ENCODE data around the gene GFOD1. TPM values are rescaled to one million over a fixed set of nuclear protein-coding genes. Genes with fewer than 3 reads are reported as not detected.
A peak's percentile ranks its signal among the peaks of the same experiment; 100 is the strongest.

GFOD1 gene
- total RNA-seq, 4 donors from 2014 or later: 4.7 to 26.6 (median 10.1) TPM

- Histone ChIP-seq H3K4me1 (no peaks in the 10 kb centered on the region), H3K27ac (peak overlapping the region; percentile 42 to 49), H3K36me3 (no peaks in the 10 kb centered on the region), H3K4me3 (no peak overlapping the region), H3K27me3 (no peaks in the 10 kb centered on the region), H3K9me3 (no peaks in the 10 kb centered on the region)
- DNase-seq: no peak
- no peak for TF ChIP-seq POLR2A (IDR thresholded peaks at IDR 0.05)
- TF ChIP-seq CTCF (IDR thresholded peaks at IDR 0.05): no peak
- intact Hi-C loops (cut with DNase I; ENCODE audit: low total_unique reads): no loop called here
These were observed 38.9 kb upstream of the GFOD1 start for GRCh38 chr6:13526357-13526726.

GRCh38 chr6:13524801-13525508 lies 37.6 kb upstream of the GFOD1 start:
- intact Hi-C loops (cut with DNase I; ENCODE audit: low total_unique reads): no loop called here

DNA sequence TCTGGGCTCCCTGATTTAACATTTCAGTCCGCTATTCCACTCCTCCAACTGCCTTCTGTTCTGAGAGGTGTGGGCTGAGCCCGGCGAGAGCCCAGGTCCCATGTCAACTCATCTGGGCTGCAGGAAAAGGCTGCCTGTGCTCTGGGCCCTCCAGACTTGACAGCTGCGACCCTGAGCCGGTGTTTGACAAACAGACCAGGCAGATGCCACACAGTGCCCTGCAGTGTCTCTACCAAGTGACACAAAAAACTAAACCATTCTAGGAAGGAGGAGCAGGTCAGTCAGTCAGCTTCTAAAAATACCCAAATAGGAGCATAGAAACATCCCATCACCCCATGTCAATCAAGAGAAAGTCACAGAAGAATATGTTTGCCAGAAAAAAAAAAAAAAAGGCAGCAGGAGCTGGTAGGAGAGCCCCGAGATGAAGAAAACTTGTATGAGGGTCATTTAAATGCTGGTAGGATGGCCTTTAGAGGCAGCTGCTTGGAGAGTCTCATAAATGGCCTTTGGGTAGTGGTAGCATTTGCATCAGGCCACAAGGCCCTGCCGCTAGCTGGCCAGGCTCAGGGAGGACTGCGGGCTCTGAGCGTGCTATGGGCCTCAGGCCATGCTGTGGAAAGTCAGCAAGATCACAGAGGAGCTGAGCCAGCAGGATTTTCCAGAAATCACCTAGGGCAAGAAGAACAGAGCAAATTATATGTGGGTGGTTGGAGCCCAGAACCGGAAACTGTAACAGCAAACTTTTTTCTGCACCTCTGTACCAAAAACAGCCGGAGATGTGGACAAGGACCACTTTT lies 36.6 kb upstream of the GFOD1 start:
- H3K4me1 ChIP-seq: no peaks in the 10 kb centered on the region
- H3K36me3 ChIP-seq: no peaks in the 10 kb centered on the region
- intact Hi-C loops (cut with DNase I; ENCODE audit: low total_unique reads): no loop called here
- H3K27ac ChIP-seq: no peak overlapping the region
- no peak overlapping the region for H3K4me3 ChIP-seq
- DNase-seq: no peak
- TF ChIP-seq POLR2A (IDR thresholded peaks at IDR 0.05) (no peak), CTCF (IDR thresholded peaks at IDR 0.05) (no peak)
- H3K9me3 ChIP-seq: no peaks in the 10 kb centered on the region
- no peaks in the 10 kb centered on the region for H3K27me3 ChIP-seq

More at GRCh38 chr6:13524801-13525508, 37.6 kb upstream of the GFOD1 start:
- no peaks in the 10 kb centered on the region for H3K27me3 ChIP-seq
- no peak for DNase-seq
- H3K4me1 ChIP-seq: no peaks in the 10 kb centered on the region
- H3K9me3 ChIP-seq: no peaks in the 10 kb centered on the region
- no peak overlapping the region for H3K27ac ChIP-seq
- no peak for TF ChIP-seq CTCF (IDR thresholded peaks at IDR 0.05)
- no peak for TF ChIP-seq POLR2A (IDR thresholded peaks at IDR 0.05)
- no peak overlapping the region for H3K4me3 ChIP-seq
- H3K36me3 ChIP-seq: no peaks in the 10 kb centered on the region

DNA sequence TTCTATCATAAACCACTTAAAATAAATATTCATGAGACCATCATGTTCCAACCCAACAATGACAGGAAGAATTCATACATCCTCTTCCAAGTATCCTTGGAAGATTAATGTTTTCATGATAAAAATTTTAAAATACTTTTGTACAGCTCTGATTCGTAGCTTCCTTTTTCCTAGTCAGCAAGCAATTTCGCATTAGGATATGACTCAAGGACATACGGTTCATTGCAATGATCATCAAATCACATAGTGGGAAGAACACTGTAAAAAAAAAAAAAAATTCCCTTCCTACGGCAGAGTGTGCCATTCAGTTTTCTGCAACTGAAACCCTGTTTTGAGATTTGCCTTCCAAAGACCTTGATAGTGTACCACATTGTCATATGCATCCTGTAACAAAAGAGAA lies 35.3 kb upstream of the GFOD1 start:
- H3K27ac ChIP-seq: peak overlapping the region in 1 of 2 donors; percentile 44
- no peaks in the 10 kb centered on the region for H3K4me1 ChIP-seq
- DNase-seq: no peak
- no peak overlapping the region for H3K4me3 ChIP-seq
- no peaks in the 10 kb centered on the region for H3K9me3 ChIP-seq
- no peaks in the 10 kb centered on the region for H3K27me3 ChIP-seq
- H3K36me3 ChIP-seq: no peaks in the 10 kb centered on the region
- TF ChIP-seq POLR2A (IDR thresholded peaks at IDR 0.05) (no peak), CTCF (IDR thresholded peaks at IDR 0.05) (no peak)
- intact Hi-C loops (cut with DNase I; ENCODE audit: low total_unique reads): no loop called here

DNA sequence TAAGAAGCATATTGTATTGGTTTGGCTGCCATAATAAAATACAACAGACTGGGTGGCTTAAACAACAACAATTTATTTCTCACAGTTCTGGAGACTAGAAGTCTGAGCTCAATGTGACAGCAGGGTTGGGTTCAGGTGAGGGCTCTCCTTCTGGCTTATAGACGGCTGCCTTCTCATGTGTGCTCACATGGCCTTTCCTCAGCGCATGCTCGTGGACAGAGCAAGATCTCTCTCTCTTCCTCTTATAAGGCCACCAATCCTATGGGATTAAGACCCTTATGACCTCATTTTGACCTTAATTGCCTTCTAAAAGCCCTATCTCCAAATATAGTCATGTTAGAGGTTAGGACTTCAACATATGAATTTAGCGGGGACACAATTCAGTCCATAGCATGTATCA lies 32.4 kb upstream of the GFOD1 start:
- Histone ChIP-seq H3K9me3 (no peaks in the 10 kb centered on the region), H3K4me3 (no peak overlapping the region), H3K4me1 (no peaks in the 10 kb centered on the region), H3K36me3 (no peaks in the 10 kb centered on the region), H3K27me3 (no peaks in the 10 kb centered on the region), H3K27ac (no peak overlapping the region)
- TF ChIP-seq POLR2A (IDR thresholded peaks at IDR 0.05): no peak
- TF ChIP-seq CTCF (IDR thresholded peaks at IDR 0.05): no peak
- no peak for DNase-seq
- intact Hi-C loops (cut with DNase I; ENCODE audit: low total_unique reads): no loop called here
